Right lobe of liver (tissue), 6 donors: ENCODE data around the gene CDH13. TPM values are rescaled to one million over a fixed set of nuclear protein-coding genes. Genes with fewer than 3 reads are reported as not detected.

ENCODE experiments used
- ATAC-seq, 4 donors: fragments of 200-7000 bp; cut with Tn5 transposase; one replicate each; pipeline ENCODE4 v1.9.1; 2020; ENCODE audit warnings: mild to moderate bottlenecking in 4 of 4, moderate library complexity in 4 of 4
- DNase-seq, 3 donors: peaks; one replicate each; pipeline ENCODE4 v3.0.0-alpha.2; 2020
- H3K27ac ChIP-seq, 3 donors: fragments of 200-600 bp; one replicate each; pipeline ENCODE4 v1.8.0; 2022
- H3K27me3 ChIP-seq, 2 donors: fragments of 200-600 bp; one replicate each; pipeline ENCODE4 v1.8.0; 2022
- H3K36me3 ChIP-seq, 4 donors: fragments of 200-600 bp; sonication (generic) in 1 of 4; one replicate each; pipeline versions ENCODE4 v1.5.1 to v1.8.0; 2017 to 2022; ENCODE audit warnings: control low read depth in 1 of 4
- H3K4me1 ChIP-seq, 4 donors: fragments of 200-600 bp; sonication (generic) in 1 of 4; one replicate each; pipeline versions ENCODE4 v1.5.1 to v1.8.0; 2017 to 2022; ENCODE audit warnings: control low read depth in 1 of 4
- H3K4me3 ChIP-seq, 3 donors: fragments of 200-600 bp; one replicate each; pipeline ENCODE4 v1.8.0; 2022
- H3K9me3 ChIP-seq, 4 donors: fragments of 200-600 bp; sonication (generic) in 1 of 4; one replicate each; pipeline versions ENCODE4 v1.5.1 to v1.8.0; 2017 to 2022; ENCODE audit warnings: control low read depth in 1 of 4
- CTCF ChIP-seq, 4 donors: fragments of 200-600 bp in 3 of 4; fragments of 450-650 bp in 1 of 4; IDR thresholded peaks; one replicate each; pipeline versions ENCODE4 v1.5.1 to v1.8.0; 2016 to 2022; ENCODE audit warnings: antibody characterized with exemption in 4 of 4, mild to moderate bottlenecking in 2 of 4
- POLR2A ChIP-seq: fragments of 450-650 bp; IDR thresholded peaks from one replicate; pipeline ENCODE4 v1.6.1; 2017; ENCODE audit warnings: antibody characterized with exemption, mild to moderate bottlenecking
- WGBS: methylation state at CpG from one replicate; pipeline ENCODE4 v1.1.6; 2018; ENCODE audit warnings: low coverage, low lambda C conversion rate; ENCODE audit not compliant: insufficient coverage; ENCODE audit errors: missing lambda C conversion rate; 5-methylcytosine and 5-hydroxymethylcytosine counted together
- intact Hi-C, 2 donors: fragments of 100-400 bp; cut with DNase I; formaldehyde crosslinking; loops; one replicate each; pipeline versions ENCODE4 v1.11.2 to v1.14.1; 2022
- total RNA-seq, 6 experiments: library from RNA; depleted of rRNA in 2 of 6; stranded (reverse); fragments of >200 nt in 2 of 6; fragmentation: NEBNext Ultra II Directional in 3 of 6; extraction: Animal tissue kit (Norgen Biotek cat#: 25700) in 3 of 6; gene quantifications; one replicate each; pipeline versions ENCODE4 v1.1.0 to v1.2.4, GENCODE V29; 2016 to 2023
- donor health status: DM: no; HTN: yes; CAD: no.
- donor health status: DM: no; HTN: no; CAD: no.
- donor health status: DM: no; HTN: no; CAD: no.
- donor health status: DM: no; HTN: yes; CAD: no.
- donor health status: DM: no; HTN: yes; CAD: no.

Gene CDH13
- total RNA-seq, 6 experiments from 2014 or later, result 0.13 to 4.6 (median 0.49) TPM

DNA sequence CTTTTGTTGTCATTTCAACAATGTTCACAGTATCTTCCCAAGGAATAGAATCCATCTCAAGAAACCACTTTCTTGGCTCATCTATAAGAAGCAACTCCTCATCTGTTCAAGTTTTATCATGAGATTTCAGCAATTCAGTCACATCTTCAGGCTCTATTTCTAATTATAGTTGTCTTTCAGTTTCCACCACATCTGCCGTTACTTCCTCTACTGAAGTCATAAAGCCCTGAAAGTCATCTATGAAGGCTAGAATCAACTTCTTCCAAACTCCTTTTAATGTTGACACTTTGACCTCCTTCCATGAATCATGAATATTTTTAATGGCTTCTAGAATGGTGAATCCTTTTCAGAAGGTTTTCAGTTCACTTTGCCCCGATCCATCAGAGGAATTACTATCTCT lies 102.1 kb downstream of the CDH13 start:
- 54% methylated on average over 2 of the region's 2 CpGs for WGBS
- no peaks in the 10 kb centered on the region for H3K36me3 ChIP-seq
- no peak for DNase-seq
- TF ChIP-seq CTCF (IDR thresholded peaks at IDR 0.05), result no peak
- no peak for TF ChIP-seq POLR2A
- no peak for ATAC-seq
- no peaks in the 10 kb centered on the region for H3K27me3 ChIP-seq
- no peaks in the 10 kb centered on the region for H3K9me3 ChIP-seq
- H3K4me1 ChIP-seq, result no peaks in the 10 kb centered on the region
- no peak overlapping the region for H3K4me3 ChIP-seq
- intact Hi-C loops, result no loop called here
- no peak overlapping the region for H3K27ac ChIP-seq

GRCh38 chr16:82730901-82731300 lies 104.1 kb downstream of the CDH13 start:
- ATAC-seq, result no peak
- intact Hi-C loops, result no loop called here
- Histone ChIP-seq H3K4me3 (no peak overlapping the region), H3K4me1 (no peaks in the 10 kb centered on the region), H3K27ac (no peak overlapping the region), H3K9me3 (no peaks in the 10 kb centered on the region), H3K36me3 (no peaks in the 10 kb centered on the region), H3K27me3 (no peaks in the 10 kb centered on the region)
- DNase-seq, result no peak
- WGBS, result 86% methylated on average over 2 of the region's 2 CpGs
- TF ChIP-seq POLR2A (no peak), CTCF (IDR thresholded peaks at IDR 0.05) (no peak)

- intact Hi-C loops, result no loop called here
- Histone ChIP-seq H3K4me1 (no peaks in the 10 kb centered on the region), H3K27ac (no peak overlapping the region), H3K27me3 (no peaks in the 10 kb centered on the region), H3K4me3 (no peak overlapping the region), H3K36me3 (no peaks in the 10 kb centered on the region), H3K9me3 (no peaks in the 10 kb centered on the region)
- no peak for TF ChIP-seq POLR2A
- TF ChIP-seq CTCF (IDR thresholded peaks at IDR 0.05), result no peak
- no peak for DNase-seq
- WGBS, result 59% methylated on average over 3 of the region's 3 CpGs
- ATAC-seq, result no peak
These were observed 105.7 kb downstream of the CDH13 start for GRCh38 chr16:82732461-82732860.

GRCh38 chr16:82735186-82735585 lies 108.4 kb downstream of the CDH13 start:
- ATAC-seq, result peak; percentile 23 to 46 (median 28)
- Histone ChIP-seq H3K36me3 (no peaks in the 10 kb centered on the region), H3K9me3 (no peaks in the 10 kb centered on the region), H3K27ac (no peak overlapping the region), H3K4me1 (no peaks in the 10 kb centered on the region), H3K27me3 (no peaks in the 10 kb centered on the region), H3K4me3 (no peak overlapping the region)
- TF ChIP-seq CTCF (IDR thresholded peaks at IDR 0.05) (no peak), POLR2A (no peak)
- WGBS, result 12% methylated on average over 3 of the region's 3 CpGs
- intact Hi-C loops, result no loop called here
- no peak for DNase-seq

GRCh38 chr16:82735673-82736091 lies 108.9 kb downstream of the CDH13 start:
- ATAC-seq (no peak), DNase-seq (no peak)
- Histone ChIP-seq H3K27ac (no peak overlapping the region), H3K27me3 (no peaks in the 10 kb centered on the region), H3K4me3 (no peak overlapping the region), H3K36me3 (no peaks in the 10 kb centered on the region), H3K9me3 (no peaks in the 10 kb centered on the region), H3K4me1 (no peaks in the 10 kb centered on the region)
- 52% methylated on average over 5 of the region's 5 CpGs for WGBS
- intact Hi-C loops, result no loop called here
- TF ChIP-seq CTCF (IDR thresholded peaks at IDR 0.05) (no peak), POLR2A (no peak)
